Measurements from ENCODE around the gene TNRC6C. TPM values are rescaled to one million over a fixed set of nuclear protein-coding genes. Genes with fewer than 3 reads are reported as not detected.

Gene TNRC6C
- polyA plus RNA-seq, 4 donors, result 0.89 to 5.1 (median 2.3) TPM

- 88 to 89% (median 89%) methylated on average over 20 to 21 of the region's 21 CpGs for WGBS, 3 donors
- no peak overlapping the region for H3K4me3 ChIP-seq (ENCODE audit: low read depth in 1 of 3, low read length in 3 of 3)
- no peaks in the 10 kb centered on the region for H3K27me3 ChIP-seq (ENCODE audit: control insufficient read depth in 3 of 3, insufficient read depth in 3 of 3, low read length in 3 of 3)
- peak overlapping the region in 2 of 3 donors; percentile 73 to 78 for H3K27ac ChIP-seq (ENCODE audit: low read depth in 1 of 3, low read length in 2 of 3)
- peaks cover 0 to 5% (median 2%) of the 10 kb centered on the region in 3 donors for H3K36me3 ChIP-seq (ENCODE audit: control insufficient read depth in 3 of 3, insufficient read depth in 2 of 3, low read depth in 1 of 3, low read length in 3 of 3)
- no peaks in the 10 kb centered on the region for H3K9me3 ChIP-seq (ENCODE audit: control insufficient read depth in 2 of 2, insufficient read depth in 1 of 2, low read depth in 1 of 2, low read length in 1 of 2)
- FAIRE-seq, result no peak
- no peak for DNase-seq
- peaks cover 3 to 80% (median 12%) of the 10 kb centered on the region in 3 donors for H3K4me1 ChIP-seq (ENCODE audit: control insufficient read depth in 3 of 3, insufficient read depth in 2 of 3, low read depth in 1 of 3, low read length in 2 of 3)
Measured at GRCh38 chr17:78143214-78144146, 185.0 kb downstream of the TNRC6C start.

- DNase-seq (peak; percentile 83 to 85), FAIRE-seq (no peak)
- WGBS, 3 donors, result 27 to 34% (median 30%) methylated on average over 11 of the region's 11 CpGs
- no peak overlapping the region for H3K4me3 ChIP-seq (ENCODE audit: low read depth in 1 of 3, low read length in 3 of 3)
- H3K9me3 ChIP-seq (ENCODE audit: control insufficient read depth in 2 of 2, insufficient read depth in 1 of 2, low read depth in 1 of 2, low read length in 1 of 2), result no peaks in the 10 kb centered on the region
- H3K4me1 ChIP-seq (ENCODE audit: control insufficient read depth in 3 of 3, insufficient read depth in 2 of 3, low read depth in 1 of 3, low read length in 2 of 3), result peaks cover 3 to 85% (median 12%) of the 10 kb centered on the region in 3 donors
- H3K27me3 ChIP-seq (ENCODE audit: control insufficient read depth in 3 of 3, insufficient read depth in 3 of 3, low read length in 3 of 3), result no peaks in the 10 kb centered on the region
- H3K27ac ChIP-seq (ENCODE audit: low read depth in 1 of 3, low read length in 2 of 3), result peak overlapping the region; percentile 32 to 78 (median 73)
- peaks cover 0 to 5% (median 2%) of the 10 kb centered on the region in 3 donors for H3K36me3 ChIP-seq (ENCODE audit: control insufficient read depth in 3 of 3, insufficient read depth in 2 of 3, low read depth in 1 of 3, low read length in 3 of 3)
Measured at GRCh38 chr17:78144147-78144719, 185.7 kb downstream of the TNRC6C start.

GRCh38 chr17:78144736-78145641 is 186.5 kb downstream of the TNRC6C start:
- peaks cover 0 to 5% (median 2%) of the 10 kb centered on the region in 3 donors for H3K36me3 ChIP-seq (ENCODE audit: control insufficient read depth in 3 of 3, insufficient read depth in 2 of 3, low read depth in 1 of 3, low read length in 3 of 3)
- no peak for FAIRE-seq
- H3K27ac ChIP-seq (ENCODE audit: low read depth in 1 of 3, low read length in 2 of 3), result peak overlapping the region; percentile 32 to 78 (median 73)
- 28 to 46% (median 34%) methylated on average over 18 of the region's 18 CpGs for WGBS, 3 donors
- H3K4me3 ChIP-seq (ENCODE audit: low read depth in 1 of 3, low read length in 3 of 3), result no peak overlapping the region
- DNase-seq, result peak in 1 of 2 donors; percentile 75
- peaks cover 3 to 83% (median 12%) of the 10 kb centered on the region in 3 donors for H3K4me1 ChIP-seq (ENCODE audit: control insufficient read depth in 3 of 3, insufficient read depth in 2 of 3, low read depth in 1 of 3, low read length in 2 of 3)
- H3K9me3 ChIP-seq (ENCODE audit: control insufficient read depth in 2 of 2, insufficient read depth in 1 of 2, low read depth in 1 of 2, low read length in 1 of 2), result no peaks in the 10 kb centered on the region
- H3K27me3 ChIP-seq (ENCODE audit: control insufficient read depth in 3 of 3, insufficient read depth in 3 of 3, low read length in 3 of 3), result no peaks in the 10 kb centered on the region

- WGBS, 3 donors, result 93 to 96% (median 94%) methylated on average over 7 of the region's 7 CpGs
- DNase-seq, result no peak
- no peaks in the 10 kb centered on the region for H3K27me3 ChIP-seq (ENCODE audit: control insufficient read depth in 3 of 3, insufficient read depth in 3 of 3, low read length in 3 of 3)
- no peaks in the 10 kb centered on the region for H3K9me3 ChIP-seq (ENCODE audit: control insufficient read depth in 2 of 2, insufficient read depth in 1 of 2, low read depth in 1 of 2, low read length in 1 of 2)
- peak overlapping the region in 1 of 3 donors; percentile 15 for H3K4me3 ChIP-seq (ENCODE audit: low read depth in 1 of 3, low read length in 3 of 3)
- peak overlapping the region in 1 of 3 donors; percentile 78 for H3K27ac ChIP-seq (ENCODE audit: low read depth in 1 of 3, low read length in 2 of 3)
- H3K36me3 ChIP-seq (ENCODE audit: control insufficient read depth in 3 of 3, insufficient read depth in 2 of 3, low read depth in 1 of 3, low read length in 3 of 3), result peaks cover 0 to 4% (median 2%) of the 10 kb centered on the region in 3 donors
- FAIRE-seq, result no peak
- H3K4me1 ChIP-seq (ENCODE audit: control insufficient read depth in 3 of 3, insufficient read depth in 2 of 3, low read depth in 1 of 3, low read length in 2 of 3), result peaks cover 0 to 84% (median 12%) of the 10 kb centered on the region in 3 donors
Measured at GRCh38 chr17:78146471-78146869, 188.0 kb downstream of the TNRC6C start.

- Histone ChIP-seq H3K9me3 (ENCODE audit: control insufficient read depth in 2 of 2, insufficient read depth in 1 of 2, low read depth in 1 of 2, low read length in 1 of 2) (no peaks in the 10 kb centered on the region), H3K4me3 (ENCODE audit: low read depth in 1 of 3, low read length in 3 of 3) (peak overlapping the region in 1 of 3 donors; percentile 15), H3K27me3 (ENCODE audit: control insufficient read depth in 3 of 3, insufficient read depth in 3 of 3, low read length in 3 of 3) (no peaks in the 10 kb centered on the region), H3K4me1 (ENCODE audit: control insufficient read depth in 3 of 3, insufficient read depth in 2 of 3, low read depth in 1 of 3, low read length in 2 of 3) (peaks cover 0 to 84% (median 12%) of the 10 kb centered on the region in 3 donors), H3K27ac (ENCODE audit: low read depth in 1 of 3, low read length in 2 of 3) (peak overlapping the region in 1 of 3 donors; percentile 78), H3K36me3 (ENCODE audit: control insufficient read depth in 3 of 3, insufficient read depth in 2 of 3, low read depth in 1 of 3, low read length in 3 of 3) (peaks cover 0 to 2% (median 1%) of the 10 kb centered on the region in 3 donors)
- FAIRE-seq, result no peak
- WGBS, 3 donors, result 79 to 85% (median 85%) methylated on average over 6 of the region's 6 CpGs
- DNase-seq, result no peak
Measured at GRCh38 chr17:78146881-78147280, 188.4 kb downstream of the TNRC6C start.

GRCh38 chr17:78147315-78147998 is 189.0 kb downstream of the TNRC6C start:
- Histone ChIP-seq H3K4me3 (ENCODE audit: low read depth in 1 of 3, low read length in 3 of 3) (peak overlapping the region in 1 of 3 donors; percentile 15), H3K4me1 (ENCODE audit: control insufficient read depth in 3 of 3, insufficient read depth in 2 of 3, low read depth in 1 of 3, low read length in 2 of 3) (peaks cover 0 to 79% (median 12%) of the 10 kb centered on the region in 3 donors), H3K27ac (ENCODE audit: low read depth in 1 of 3, low read length in 2 of 3) (peak overlapping the region in 2 of 3 donors; percentile 57 to 78), H3K9me3 (ENCODE audit: control insufficient read depth in 2 of 2, insufficient read depth in 1 of 2, low read depth in 1 of 2, low read length in 1 of 2) (no peaks in the 10 kb centered on the region), H3K27me3 (ENCODE audit: control insufficient read depth in 3 of 3, insufficient read depth in 3 of 3, low read length in 3 of 3) (no peaks in the 10 kb centered on the region), H3K36me3 (ENCODE audit: control insufficient read depth in 3 of 3, insufficient read depth in 2 of 3, low read depth in 1 of 3, low read length in 3 of 3) (peaks cover 0 to 2% (median 0%) of the 10 kb centered on the region in 3 donors)
- 32 to 59% (median 39%) methylated on average over 8 of the region's 8 CpGs for WGBS, 3 donors
- no peak for DNase-seq
- FAIRE-seq, result no peak

- Histone ChIP-seq H3K36me3 (ENCODE audit: control insufficient read depth in 3 of 3, insufficient read depth in 2 of 3, low read depth in 1 of 3, low read length in 3 of 3) (peaks cover 0 to 2% (median 0%) of the 10 kb centered on the region in 3 donors), H3K9me3 (ENCODE audit: control insufficient read depth in 2 of 2, insufficient read depth in 1 of 2, low read depth in 1 of 2, low read length in 1 of 2) (no peaks in the 10 kb centered on the region), H3K27me3 (ENCODE audit: control insufficient read depth in 3 of 3, insufficient read depth in 3 of 3, low read length in 3 of 3) (no peaks in the 10 kb centered on the region), H3K27ac (ENCODE audit: low read depth in 1 of 3, low read length in 2 of 3) (peak overlapping the region in 1 of 3 donors; percentile 78), H3K4me1 (ENCODE audit: control insufficient read depth in 3 of 3, insufficient read depth in 2 of 3, low read depth in 1 of 3, low read length in 2 of 3) (peaks cover 0 to 74% (median 12%) of the 10 kb centered on the region in 3 donors), H3K4me3 (ENCODE audit: low read depth in 1 of 3, low read length in 3 of 3) (no peak overlapping the region)
- FAIRE-seq (no peak), DNase-seq (no peak)
- 32 to 57% (median 47%) methylated on average over 14 of the region's 14 CpGs for WGBS, 3 donors
Measured at GRCh38 chr17:78148286-78149016, 189.9 kb downstream of the TNRC6C start.
